Keratinocyte (primary cell): ENCODE results near the gene SLC25A25.

Source experiments
- CTCF ChIP-seq, 3 experiments: IDR thresholded peaks in 1 of 3; conservative IDR thresholded peaks in 1 of 3; optimal IDR thresholded peaks in 1 of 3; 2 replicates in 2 of 3; 3 replicates in 1 of 3; pipeline versions ENCODE3 to v1.5.1; 2011; ENCODE audit warnings: low read length in 3 of 3, mild to moderate bottlenecking in 3 of 3, moderate library complexity in 2 of 3, control low read depth in 1 of 3, inconsistent platforms in 1 of 3; ENCODE audit not compliant: insufficient read depth in 2 of 3; ENCODE audit errors: extremely low read depth in 1 of 3
- EZH2 ChIP-seq: IDR thresholded peaks from one replicate; pipeline ENCODE4 v1.6.1; 2012; ENCODE audit warnings: inconsistent platforms, mild to moderate bottlenecking, low read length, moderate library complexity

- TF ChIP-seq CTCF (optimal IDR thresholded peaks at IDR 0.05 in 1 of 3, IDR thresholded peaks at IDR 0.05 in 1 of 3, conservative IDR thresholded peaks at IDR 0.05 in 1 of 3; ENCODE audit: extremely low read depth in 1 of 3, insufficient read depth in 2 of 3, low read length in 3 of 3) (no peak), EZH2 (no peak)
Measured at GRCh38 chr9:128094166-128094949, 26.3 kb downstream of the SLC25A25 start.
